Measurements from ENCODE around the gene LRRC61. TPM values are rescaled to one million over a fixed set of nuclear protein-coding genes. Genes with fewer than 3 reads are reported as not detected.

LRRC61 gene
- total and polyA plus RNA-seq, 2 of the 13 experiments (the other 11 are each of a cell fraction or from before 2014, with no cell fraction given), result 33.0 to 34.8 TPM

GRCh38 chr7:150325110-150325611 is 2.0 kb downstream of the LRRC61 start:
- Histone ChIP-seq H3K27ac (ENCODE audit: extremely low read length, insufficient read depth, low read length) (peak overlapping the region; percentile 84), H4K20me1 (ENCODE audit: insufficient read depth, low read length) (0 out of 2 replicates have a peak, but pooled peaks cover 2% of the 10 kb centered on the region), H3K27me3 (ENCODE audit: control insufficient read depth in 1 of 2, insufficient read depth in 2 of 2, low read length in 2 of 2) (no peaks in the 10 kb centered on the region; a peak in 1 of 5 replicates), H3K79me2 (ENCODE audit: insufficient read depth, low read length) (peaks cover 59% of the 10 kb centered on the region), H3K4me1 (ENCODE audit: insufficient read depth, low read length) (peaks cover 54% of the 10 kb centered on the region), H2AFZ (ENCODE audit: low read length) (no peak overlapping the region), H3K9ac (ENCODE audit: insufficient read depth, low read depth, low read length) (peak overlapping the region; percentile 92; the same call in 1 of the 2 replicates), H3K4me3 (replicated peaks in 1 of 3; ENCODE audit: insufficient read depth in 1 of 3, low read depth in 2 of 3, low read length in 3 of 3) (peak overlapping the region; percentile 74 to 81 (median 77); a peak in 5 of 6 replicates), H3K9me3 (ENCODE audit: low read length) (no peaks in the 10 kb centered on the region), H3K4me2 (ENCODE audit: low read depth, low read length) (peak overlapping the region; percentile 96), H3K36me3 (replicated peaks in 1 of 2; ENCODE audit: control insufficient read depth in 1 of 2, insufficient read depth in 2 of 2, low read length in 2 of 2) (peaks cover 23 to 51% of the 10 kb centered on the region in 2 experiments)
- 91% methylated on average over 7 of the region's 10 CpGs for WGBS (ENCODE audit: low lambda C conversion rate)
- intact Hi-C loops (cut with micrococcal nuclease; ENCODE audit: unreplicated experiment) (no loop called here), in situ Hi-C loops (cut with HindIII; ENCODE audit: extremely low pct_ligation_motif_present, low pct_unique_long_range_greater_than_20kb) (no loop called here)
- no TSS peak for BruUV-seq (replicated peaks)
- ATAC-seq (no peak), FAIRE-seq (no peak), DNase-seq (ENCODE audit: low spot score) (no peak)
- CTCF ChIA-PET (ENCODE audit: low intra/inter-chr PET ratio, low total read pairs), result no interaction called here
- POLR2A ChIA-PET, result interaction anchor here (1.3 to 5.4 kb wide), 4 partner anchors 11 to 80 kb away, joined by 3 to 41 read pairs (median 8); a partner anchor contains a TSS
- TF ChIP-seq NAIF1 (CRISPR knock-in tag; IDR thresholded peaks at IDR 0.05; ENCODE audit: borderline replicate concordance) (no peak), THAP8 (CRISPR knock-in tag; IDR thresholded peaks at IDR 0.05; ENCODE audit: borderline replicate concordance) (no peak), TEAD3 (CRISPR knock-in tag; optimal IDR thresholded peaks at IDR 0.05; ENCODE audit: borderline replicate concordance) (peak; percentile 61), ZBTB38 (CRISPR knock-in tag; IDR thresholded peaks at IDR 0.05) (peak; percentile 78; the same call in 1 of the 2 replicates), ZXDC (CRISPR knock-in tag; IDR thresholded peaks at IDR 0.05) (0 out of 2 replicates have a peak, but pooled peaks have one; percentile 12), ZNF740 (CRISPR knock-in tag; IDR thresholded peaks at IDR 0.05) (0 out of 2 replicates have a peak, but pooled peaks have one; percentile 12), SUZ12 (IDR thresholded peaks at IDR 0.05; ENCODE audit: low read depth, low read length) (no peak), ZNF687 (CRISPR knock-in tag; IDR thresholded peaks at IDR 0.05) (peak; percentile 66), ZNF30 (CRISPR knock-in tag; IDR thresholded peaks at IDR 0.05) (no peak), ZNF124 (CRISPR knock-in tag; IDR thresholded peaks at IDR 0.05) (no peak), SAP130 (CRISPR knock-in tag; IDR thresholded peaks at IDR 0.05; ENCODE audit: low read depth) (no peak), CEBPB (IDR thresholded peaks at IDR 0.05; ENCODE audit: borderline replicate concordance, low read depth, low read length) (peak; percentile 45; the same call in 1 of the 2 replicates), IRF9 (CRISPR knock-in tag; IDR thresholded peaks at IDR 0.05; ENCODE audit: borderline replicate concordance) (no peak), ZNF414 (CRISPR knock-in tag; IDR thresholded peaks at IDR 0.05) (no peak)

Measured in HepG2 (cell line).